HUES48 (cell line): ENCODE data around the gene C6orf62.
"Not testable (repeated sequence)": the region's sequence is repeated elsewhere in the genome, so short reads cannot be mapped to it uniquely, and the experiment has no call there.

Experiments
- H3K27ac ChIP-seq: one replicate; pipeline ENCODE4 v1.7.0; 2013; ENCODE audit warnings: low read depth, low read length, inconsistent platforms
- H3K27me3 ChIP-seq: 2 replicates; pipeline ENCODE4 v1.6.1; 2013; ENCODE audit warnings: mild to moderate bottlenecking, low read length; ENCODE audit not compliant: control insufficient read depth, insufficient read depth
- H3K36me3 ChIP-seq: 2 replicates; pipeline ENCODE4 v1.6.1; 2013; ENCODE audit warnings: low read length; ENCODE audit not compliant: control insufficient read depth, insufficient read depth
- H3K4me1 ChIP-seq: 2 replicates; pipeline ENCODE4 v1.6.1; 2013; ENCODE audit warnings: mild to moderate bottlenecking, low read length; ENCODE audit not compliant: control insufficient read depth, insufficient read depth
- H3K4me3 ChIP-seq: 2 replicates; pipeline ENCODE4 v1.5.1; 2013; ENCODE audit warnings: mild to moderate bottlenecking, low read depth, low read length
- H3K9ac ChIP-seq: 2 replicates; pipeline ENCODE4 v1.6.1; 2013; ENCODE audit warnings: mild to moderate bottlenecking, low read depth, low read length, moderate library complexity
- H3K9me3 ChIP-seq: 2 replicates; pipeline ENCODE4 v1.6.1; 2013; ENCODE audit warnings: low read length; ENCODE audit not compliant: control insufficient read depth, insufficient read depth

Gene C6orf62

DNA sequence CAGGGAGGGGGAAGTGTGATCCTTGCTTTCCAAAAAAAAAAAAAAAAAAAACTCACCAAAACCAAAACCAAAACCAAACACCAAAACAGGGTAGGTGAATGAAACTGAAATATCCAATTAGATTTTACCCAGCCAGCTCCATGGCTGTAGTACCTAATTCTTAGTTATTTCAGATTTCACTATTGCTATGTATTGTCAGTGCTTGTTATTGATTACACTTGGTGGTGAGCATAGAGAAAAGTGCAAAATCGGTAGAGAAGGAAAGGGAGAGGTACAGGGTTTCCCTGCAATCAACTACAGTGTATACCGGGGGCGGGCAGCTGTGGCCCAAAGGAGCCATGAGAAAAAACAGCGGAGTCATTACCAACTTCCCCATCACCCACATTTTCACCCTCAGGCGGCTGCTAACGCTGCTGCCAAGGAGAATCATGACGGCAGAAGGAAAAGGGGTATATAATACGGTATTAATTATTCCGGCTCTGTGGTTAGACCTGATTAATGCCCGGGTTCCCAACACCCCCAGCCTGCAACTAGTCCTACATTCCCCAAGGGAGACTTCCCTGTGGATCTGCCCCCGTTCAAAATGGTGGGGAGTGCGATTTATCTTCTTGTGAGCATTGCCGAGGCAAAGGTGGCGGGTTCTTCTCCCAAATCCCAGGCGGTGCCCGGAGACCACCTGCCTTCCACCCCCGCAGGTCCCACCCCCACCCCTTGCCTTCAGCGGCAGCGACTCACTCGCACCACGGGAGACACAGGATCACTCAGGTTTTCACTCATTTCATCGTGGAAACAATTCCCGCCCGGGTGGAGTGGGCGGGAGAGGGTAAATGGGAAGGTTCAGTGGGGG is at the start of gene C6orf62:
C6orf62 (minus strand) TSS at position 30 of the 847 bp plus-strand sequence. CDS start 486 bp downstream, outside the sequence.
- H3K4me1 ChIP-seq: no peaks in the 10 kb centered on the region; the same call in 1 of the 2 replicates
- H3K9ac ChIP-seq: peak within 1 kb of the TSS; percentile 98
- H3K36me3 ChIP-seq: peaks cover 51% of the 10 kb centered on the region
- no peaks in the 10 kb centered on the region for H3K27me3 ChIP-seq
- peak within 1 kb of the TSS; percentile 98 for H3K27ac ChIP-seq
- H3K4me3 ChIP-seq: peak within 1 kb of the TSS; percentile 93
- H3K9me3 ChIP-seq: no peaks in the 10 kb centered on the region

DNA sequence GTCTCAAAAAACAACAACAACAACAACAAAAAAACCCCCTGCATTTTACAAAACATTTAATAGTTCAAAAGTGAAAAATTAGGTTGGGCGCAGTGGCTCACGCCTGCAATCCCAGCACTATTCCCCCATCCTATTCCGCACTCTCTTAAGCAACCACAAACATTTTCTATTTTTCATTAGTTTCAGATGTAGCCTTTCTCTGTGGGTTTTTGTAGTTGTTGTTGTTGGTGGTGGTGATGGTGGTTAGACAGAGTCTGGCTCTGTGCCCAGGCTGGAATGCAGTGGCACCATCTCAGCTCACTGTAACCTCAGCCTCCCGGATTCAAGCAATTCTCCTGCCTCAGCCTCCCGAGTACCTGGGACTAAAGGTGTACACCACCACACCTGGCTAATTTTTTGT is 49.4 kb upstream of the C6orf62 start:
- no peak overlapping the region for H3K9ac ChIP-seq
- H3K4me1 ChIP-seq: no peaks in the 10 kb centered on the region
- H3K4me3 ChIP-seq: no peak overlapping the region
- H3K9me3 ChIP-seq: no peaks in the 10 kb centered on the region
- no peaks in the 10 kb centered on the region for H3K36me3 ChIP-seq
- H3K27me3 ChIP-seq: no peaks in the 10 kb centered on the region
- H3K27ac ChIP-seq: no peak overlapping the region

- Histone ChIP-seq H3K4me3 (no peak overlapping the region), H3K4me1 (no peaks in the 10 kb centered on the region)
Observed at GRCh38 chr6:24766680-24767462, 47.9 kb upstream of the C6orf62 start.

DNA sequence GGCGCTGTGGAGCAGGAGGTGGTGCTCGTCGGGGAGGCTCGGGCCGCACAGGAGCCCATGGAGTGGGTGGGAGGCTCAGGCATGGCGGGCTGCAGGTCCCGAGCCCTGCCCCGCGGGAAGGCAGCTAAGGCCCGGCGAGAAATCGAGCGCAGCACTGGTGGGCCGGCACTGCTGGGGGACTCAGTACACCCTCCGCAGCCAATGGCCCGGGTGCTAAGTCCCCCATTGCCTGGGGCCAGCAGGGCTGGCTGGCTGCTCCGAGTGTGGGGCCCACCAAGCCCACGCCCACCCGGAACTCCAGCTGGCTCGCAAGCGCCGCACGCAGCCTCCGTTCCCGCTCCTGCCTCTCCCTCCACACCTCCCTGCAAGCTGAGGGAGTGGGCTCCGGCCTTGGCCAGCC is 47.0 kb upstream of the C6orf62 start:
- H3K9ac ChIP-seq, H3K27me3 ChIP-seq, H3K4me1 ChIP-seq, H3K9me3 ChIP-seq, H3K27ac ChIP-seq, H3K4me3 ChIP-seq, H3K36me3 ChIP-seq: not testable (repeated sequence)

More at GRCh38 chr6:24766680-24767462, 47.9 kb upstream of the C6orf62 start:
- no peaks in the 10 kb centered on the region for H3K9me3 ChIP-seq
- H3K36me3 ChIP-seq: no peaks in the 10 kb centered on the region
- no peak overlapping the region for H3K9ac ChIP-seq
- no peak overlapping the region for H3K27ac ChIP-seq
- H3K27me3 ChIP-seq: no peaks in the 10 kb centered on the region

GRCh38 chr6:24764833-24765828 is 46.2 kb upstream of the C6orf62 start:
- not testable (repeated sequence) for H3K9ac ChIP-seq, H3K27me3 ChIP-seq

GRCh38 chr6:24763578-24763977 is 44.6 kb upstream of the C6orf62 start:
- H3K27me3 ChIP-seq: no peaks in the 10 kb centered on the region
- H3K4me1 ChIP-seq: no peaks in the 10 kb centered on the region
- no peak overlapping the region for H3K4me3 ChIP-seq
- no peak overlapping the region for H3K9ac ChIP-seq
- H3K27ac ChIP-seq: no peak overlapping the region
- H3K9me3 ChIP-seq: no peaks in the 10 kb centered on the region
- H3K36me3 ChIP-seq: no peaks in the 10 kb centered on the region

More at GRCh38 chr6:24764833-24765828, 46.2 kb upstream of the C6orf62 start:
- not testable (repeated sequence) for H3K4me3 ChIP-seq, H3K4me1 ChIP-seq, H3K9me3 ChIP-seq, H3K27ac ChIP-seq, H3K36me3 ChIP-seq

DNA sequence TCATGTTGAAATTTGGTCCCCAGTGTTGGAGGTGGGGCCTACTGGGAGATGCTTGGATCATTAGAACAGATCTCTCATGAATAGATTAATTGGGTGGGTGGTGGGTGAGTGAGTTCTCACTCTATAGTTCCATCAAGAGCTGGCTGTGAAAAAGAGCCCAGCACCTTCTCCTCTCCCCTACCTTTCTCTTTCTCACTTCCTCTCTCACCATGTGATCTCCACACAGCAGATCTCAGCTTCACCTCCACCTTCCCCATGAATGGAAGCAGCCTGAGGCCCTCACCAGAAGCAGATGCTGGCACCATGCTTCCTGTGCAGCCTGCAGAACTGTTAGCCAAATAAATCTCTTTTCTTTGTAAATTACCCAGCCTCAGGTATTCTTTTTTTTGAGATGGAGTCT is 42.9 kb upstream of the C6orf62 start:
- H3K27ac ChIP-seq: no peak overlapping the region
- H3K4me3 ChIP-seq: no peak overlapping the region
- no peaks in the 10 kb centered on the region for H3K9me3 ChIP-seq
- H3K9ac ChIP-seq: no peak overlapping the region
- no peaks in the 10 kb centered on the region for H3K4me1 ChIP-seq
- no peaks in the 10 kb centered on the region for H3K27me3 ChIP-seq
- no peaks in the 10 kb centered on the region for H3K36me3 ChIP-seq

DNA sequence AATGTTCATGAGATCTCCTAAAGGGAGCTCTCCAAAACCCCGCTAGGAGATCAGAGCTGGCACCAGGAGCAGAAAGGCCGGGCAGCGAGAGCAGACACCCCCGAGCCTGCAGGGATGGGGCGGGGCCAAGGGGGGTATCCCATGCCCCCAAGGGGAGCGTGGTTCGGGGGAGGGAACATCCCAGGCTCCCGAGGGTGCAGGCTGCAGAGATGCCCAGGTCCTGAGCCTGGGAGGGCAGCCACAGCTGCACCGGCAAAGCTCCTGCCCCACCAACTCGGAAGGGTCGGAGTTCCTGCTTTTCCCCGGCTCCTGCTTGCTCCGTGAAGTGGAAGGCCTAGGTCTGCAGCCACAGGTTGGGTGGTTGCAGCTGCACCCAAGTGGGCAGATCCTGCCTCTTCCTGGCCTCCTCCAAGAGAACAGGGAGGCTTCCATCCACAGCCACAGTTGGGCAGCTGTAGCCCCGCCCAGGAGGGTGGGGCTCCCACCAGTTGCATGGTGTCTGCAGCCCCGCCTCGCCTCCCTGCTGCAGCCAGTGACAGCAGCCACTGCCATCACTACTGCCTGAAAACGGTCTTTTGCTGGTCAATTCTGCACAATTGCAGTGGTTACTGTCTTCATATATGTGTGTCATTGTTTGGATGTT is 42.4 kb upstream of the C6orf62 start:
- Histone ChIP-seq H3K9ac (no peak overlapping the region), H3K9me3 (no peaks in the 10 kb centered on the region), H3K4me1 (no peaks in the 10 kb centered on the region), H3K36me3 (no peaks in the 10 kb centered on the region), H3K27ac (no peak overlapping the region), H3K4me3 (no peak overlapping the region), H3K27me3 (no peaks in the 10 kb centered on the region)

GRCh38 chr6:24760210-24760609 is 41.3 kb upstream of the C6orf62 start:
- no peak overlapping the region for H3K27ac ChIP-seq
- no peaks in the 10 kb centered on the region for H3K9me3 ChIP-seq
- no peaks in the 10 kb centered on the region for H3K36me3 ChIP-seq
- no peak overlapping the region for H3K4me3 ChIP-seq
- H3K27me3 ChIP-seq: no peaks in the 10 kb centered on the region
- no peaks in the 10 kb centered on the region for H3K4me1 ChIP-seq
- H3K9ac ChIP-seq: no peak overlapping the region

GRCh38 chr6:24759718-24760117 is 40.8 kb upstream of the C6orf62 start:
- H3K9ac ChIP-seq: no peak overlapping the region
- H3K27me3 ChIP-seq: no peaks in the 10 kb centered on the region
- H3K27ac ChIP-seq: no peak overlapping the region
- no peak overlapping the region for H3K4me3 ChIP-seq
- no peaks in the 10 kb centered on the region for H3K36me3 ChIP-seq
- H3K9me3 ChIP-seq: no peaks in the 10 kb centered on the region
- H3K4me1 ChIP-seq: no peaks in the 10 kb centered on the region
